ENCODE measurements around the gene PDS5B. TPM values are rescaled to one million over a fixed set of nuclear protein-coding genes. Genes with fewer than 3 reads are reported as not detected.
"Not testable (repeated sequence)": the region's sequence is repeated elsewhere in the genome, so short reads cannot be mapped to it uniquely, and the experiment has no call there.

Gene PDS5B
- total and polyA plus RNA-seq, 4 donors: 3.6 to 24.3 (median 12.9) TPM

DNA sequence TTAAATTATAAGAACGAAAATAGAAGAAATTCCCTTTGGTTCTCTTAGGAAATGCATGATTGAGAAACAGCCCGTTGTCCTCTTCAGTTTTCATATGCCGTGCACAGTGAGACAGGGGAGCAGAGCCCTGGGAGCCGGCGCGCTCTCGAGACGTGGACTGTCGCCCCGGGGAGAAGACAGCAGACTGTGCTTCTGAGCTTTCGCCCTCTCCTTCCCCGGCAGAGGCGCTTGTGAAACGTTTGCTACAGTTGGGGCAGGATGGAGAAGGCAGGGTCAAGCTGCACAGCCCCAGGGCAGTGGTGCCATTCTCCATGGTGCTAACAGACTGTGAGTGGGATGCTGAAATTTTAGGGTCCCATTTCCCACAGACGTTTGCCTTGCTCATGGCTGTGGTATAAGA, 237.8 kb downstream of the PDS5B start (continued):
- TF ChIP-seq EGR1 (IDR thresholded peaks at IDR 0.05; ENCODE audit: low read depth in 2 of 2) (no peak), FOXA1 (IDR thresholded peaks at IDR 0.05) (no peak), TAF1 (conservative IDR thresholded peaks at IDR 0.05) (no peak)
- TF ChIP-seq, protein P1, sequence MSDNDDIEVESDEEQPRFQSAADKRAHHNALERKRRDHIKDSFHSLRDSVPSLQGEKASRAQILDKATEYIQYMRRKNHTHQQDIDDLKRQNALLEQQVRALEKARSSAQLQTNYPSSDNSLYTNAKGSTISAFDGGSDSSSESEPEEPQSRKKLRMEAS (IDR thresholded peaks at IDR 0.05): no peak

DNA sequence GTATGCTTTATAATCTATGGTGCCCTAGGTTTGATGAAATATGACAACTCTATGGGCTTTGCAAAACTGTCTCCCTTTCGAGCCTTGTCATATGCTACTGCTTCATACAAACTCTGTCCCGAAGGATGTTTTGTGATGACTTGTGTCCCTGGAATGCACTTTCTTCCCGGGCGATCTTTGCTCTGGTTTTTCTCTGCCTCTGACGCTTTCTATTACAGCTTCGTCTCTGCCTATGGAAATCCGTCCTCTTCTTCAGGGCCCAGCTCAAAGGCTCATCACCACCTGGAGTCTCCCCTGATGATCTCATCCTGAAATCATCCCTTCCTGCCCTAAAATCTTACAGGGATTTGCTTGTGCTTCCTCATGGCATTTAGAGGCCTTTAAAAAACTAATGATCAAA, 238.4 kb downstream of the PDS5B start:
- H3K4me3 ChIP-seq (ENCODE audit: low read depth in 1 of 3, low read length in 3 of 3): no peak overlapping the region
- H3K9ac ChIP-seq (ENCODE audit: low read depth in 1 of 2, low read length in 2 of 2): no peak overlapping the region
- 76% methylated on average over 7 of the region's 7 CpGs for WGBS
- H3K36me3 ChIP-seq (ENCODE audit: control insufficient read depth in 4 of 4, insufficient read depth in 3 of 4, low read depth in 1 of 4, low read length in 3 of 4): no peaks in the 10 kb centered on the region
- H3K9me3 ChIP-seq (ENCODE audit: control insufficient read depth in 4 of 4, low read length in 3 of 4): no peaks in the 10 kb centered on the region
- TF ChIP-seq HNF4A (conservative IDR thresholded peaks at IDR 0.05): no peak
- peak in 1 of 2 donors; percentile 12 for TF ChIP-seq RXRA (IDR thresholded peaks at IDR 0.05)
- TF ChIP-seq, protein P1 (IDR thresholded peaks at IDR 0.05): no peak
- TF ChIP-seq, protein P2, sequence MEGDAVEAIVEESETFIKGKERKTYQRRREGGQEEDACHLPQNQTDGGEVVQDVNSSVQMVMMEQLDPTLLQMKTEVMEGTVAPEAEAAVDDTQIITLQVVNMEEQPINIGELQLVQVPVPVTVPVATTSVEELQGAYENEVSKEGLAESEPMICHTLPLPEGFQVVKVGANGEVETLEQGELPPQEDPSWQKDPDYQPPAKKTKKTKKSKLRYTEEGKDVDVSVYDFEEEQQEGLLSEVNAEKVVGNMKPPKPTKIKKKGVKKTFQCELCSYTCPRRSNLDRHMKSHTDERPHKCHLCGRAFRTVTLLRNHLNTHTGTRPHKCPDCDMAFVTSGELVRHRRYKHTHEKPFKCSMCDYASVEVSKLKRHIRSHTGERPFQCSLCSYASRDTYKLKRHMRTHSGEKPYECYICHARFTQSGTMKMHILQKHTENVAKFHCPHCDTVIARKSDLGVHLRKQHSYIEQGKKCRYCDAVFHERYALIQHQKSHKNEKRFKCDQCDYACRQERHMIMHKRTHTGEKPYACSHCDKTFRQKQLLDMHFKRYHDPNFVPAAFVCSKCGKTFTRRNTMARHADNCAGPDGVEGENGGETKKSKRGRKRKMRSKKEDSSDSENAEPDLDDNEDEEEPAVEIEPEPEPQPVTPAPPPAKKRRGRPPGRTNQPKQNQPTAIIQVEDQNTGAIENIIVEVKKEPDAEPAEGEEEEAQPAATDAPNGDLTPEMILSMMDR (IDR thresholded peaks at IDR 0.05; ENCODE audit: low read depth, low read length, missing input control): no peak
- no peak for TF ChIP-seq EGR1 (IDR thresholded peaks at IDR 0.05; ENCODE audit: low read depth in 2 of 2)
- TF ChIP-seq HNF4G (IDR thresholded peaks at IDR 0.05): no peak
- no peak for TF ChIP-seq GABPA (IDR thresholded peaks at IDR 0.05 in 1 of 2, conservative IDR thresholded peaks at IDR 0.05 in 1 of 2)
- no peak for TF ChIP-seq FOXA2 (IDR thresholded peaks at IDR 0.05)
- no peak for TF ChIP-seq YY1 (IDR thresholded peaks at IDR 0.05)
- no peak for TF ChIP-seq FOXA1 (IDR thresholded peaks at IDR 0.05)
- TF ChIP-seq RAD21 (IDR thresholded peaks at IDR 0.05): no peak
- peak in 1 of 2 donors; percentile 64 for TF ChIP-seq JUND (IDR thresholded peaks at IDR 0.05)
- no peak for TF ChIP-seq TAF1 (conservative IDR thresholded peaks at IDR 0.05)
- DNase-seq (ENCODE audit: low spot score): no peak
- H3K4me1 ChIP-seq (ENCODE audit: control insufficient read depth in 4 of 4, insufficient read depth in 4 of 4, low read length in 3 of 4): no peaks in the 10 kb centered on the region
- no peak overlapping the region for H3K27ac ChIP-seq (ENCODE audit: low read depth in 1 of 2, low read length in 2 of 2)
- H3K27me3 ChIP-seq (ENCODE audit: control insufficient read depth in 4 of 4, insufficient read depth in 4 of 4, low read length in 3 of 4): no peaks in the 10 kb centered on the region

DNA sequence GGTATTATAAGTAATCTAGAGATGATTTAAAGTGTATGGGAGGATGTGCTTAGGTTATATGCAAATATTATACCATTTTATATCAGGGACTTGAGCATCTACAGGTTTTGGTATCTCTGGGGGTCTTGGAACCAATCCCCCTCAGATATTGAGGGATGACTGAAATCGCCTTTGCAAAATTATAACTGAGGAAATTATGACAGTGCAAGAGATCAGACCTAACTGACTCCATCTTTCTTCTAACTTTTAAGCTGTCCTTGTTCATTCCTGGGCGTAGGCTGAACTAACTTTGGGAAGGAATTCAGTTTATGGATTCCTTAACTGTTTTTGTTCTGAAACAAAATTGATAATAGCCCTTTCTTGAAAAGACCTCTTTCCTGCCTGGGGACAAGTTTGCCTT, 239.2 kb downstream of the PDS5B start:
- Histone ChIP-seq H3K4me3 (ENCODE audit: low read depth in 1 of 3, low read length in 3 of 3) (no peak overlapping the region), H3K36me3 (ENCODE audit: control insufficient read depth in 4 of 4, insufficient read depth in 3 of 4, low read depth in 1 of 4, low read length in 3 of 4) (no peaks in the 10 kb centered on the region), H3K27ac (ENCODE audit: low read depth in 1 of 2, low read length in 2 of 2) (no peak overlapping the region), H3K27me3 (ENCODE audit: control insufficient read depth in 4 of 4, insufficient read depth in 4 of 4, low read length in 3 of 4) (no peaks in the 10 kb centered on the region), H3K9me3 (ENCODE audit: control insufficient read depth in 4 of 4, low read length in 3 of 4) (no peaks in the 10 kb centered on the region), H3K9ac (ENCODE audit: low read depth in 1 of 2, low read length in 2 of 2) (no peak overlapping the region), H3K4me1 (ENCODE audit: control insufficient read depth in 4 of 4, insufficient read depth in 4 of 4, low read length in 3 of 4) (no peaks in the 10 kb centered on the region)
- no peak for DNase-seq (ENCODE audit: low spot score)
- 94% methylated on average over 2 of the region's 2 CpGs for WGBS
- TF ChIP-seq SP1 (IDR thresholded peaks at IDR 0.05) (no peak), YY1 (IDR thresholded peaks at IDR 0.05) (no peak), TAF1 (conservative IDR thresholded peaks at IDR 0.05) (no peak), GABPA (IDR thresholded peaks at IDR 0.05 in 1 of 2, conservative IDR thresholded peaks at IDR 0.05 in 1 of 2) (no peak)
- TF ChIP-seq, protein P3, sequence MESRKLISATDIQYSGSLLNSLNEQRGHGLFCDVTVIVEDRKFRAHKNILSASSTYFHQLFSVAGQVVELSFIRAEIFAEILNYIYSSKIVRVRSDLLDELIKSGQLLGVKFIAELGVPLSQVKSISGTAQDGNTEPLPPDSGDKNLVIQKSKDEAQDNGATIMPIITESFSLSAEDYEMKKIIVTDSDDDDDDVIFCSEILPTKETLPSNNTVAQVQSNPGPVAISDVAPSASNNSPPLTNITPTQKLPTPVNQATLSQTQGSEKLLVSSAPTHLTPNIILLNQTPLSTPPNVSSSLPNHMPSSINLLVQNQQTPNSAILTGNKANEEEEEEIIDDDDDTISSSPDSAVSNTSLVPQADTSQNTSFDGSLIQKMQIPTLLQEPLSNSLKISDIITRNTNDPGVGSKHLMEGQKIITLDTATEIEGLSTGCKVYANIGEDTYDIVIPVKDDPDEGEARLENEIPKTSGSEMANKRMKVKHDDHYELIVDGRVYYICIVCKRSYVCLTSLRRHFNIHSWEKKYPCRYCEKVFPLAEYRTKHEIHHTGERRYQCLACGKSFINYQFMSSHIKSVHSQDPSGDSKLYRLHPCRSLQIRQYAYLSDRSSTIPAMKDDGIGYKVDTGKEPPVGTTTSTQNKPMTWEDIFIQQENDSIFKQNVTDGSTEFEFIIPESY (IDR thresholded peaks at IDR 0.05): no peak

DNA sequence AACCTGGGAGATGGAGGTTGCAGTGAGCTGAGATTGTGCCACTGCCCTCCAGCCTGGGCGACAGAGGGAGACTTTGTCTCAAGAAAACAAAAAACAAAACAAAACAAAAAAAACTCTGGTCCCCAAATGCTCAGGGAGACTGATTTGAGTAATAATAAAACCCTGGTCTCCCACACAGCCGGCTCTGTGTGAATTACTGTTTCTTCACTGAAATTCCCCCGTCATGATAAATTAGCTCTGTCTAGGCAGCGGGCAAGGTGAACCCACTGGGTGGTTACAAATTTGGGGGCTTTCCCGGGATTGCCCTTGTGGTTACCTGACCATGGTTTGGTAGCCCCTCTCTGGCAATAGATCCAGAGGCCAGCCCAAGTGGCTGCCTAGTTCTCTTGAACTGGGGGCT, 240.1 kb downstream of the PDS5B start:
- not testable (repeated sequence) for H3K27ac ChIP-seq (ENCODE audit: low read depth in 1 of 2, low read length in 2 of 2); H3K4me1 ChIP-seq (ENCODE audit: control insufficient read depth in 4 of 4, insufficient read depth in 4 of 4, low read length in 3 of 4); H3K4me3 ChIP-seq (ENCODE audit: low read depth in 1 of 3, low read length in 3 of 3); H3K27me3 ChIP-seq (ENCODE audit: control insufficient read depth in 4 of 4, insufficient read depth in 4 of 4, low read length in 3 of 4); H3K9me3 ChIP-seq (ENCODE audit: control insufficient read depth in 4 of 4, low read length in 3 of 4); DNase-seq (ENCODE audit: low spot score); H3K36me3 ChIP-seq (ENCODE audit: control insufficient read depth in 4 of 4, insufficient read depth in 3 of 4, low read depth in 1 of 4, low read length in 3 of 4); H3K9ac ChIP-seq (ENCODE audit: low read depth in 1 of 2, low read length in 2 of 2)
- 91% methylated on average over 5 of the region's 5 CpGs for WGBS

Measured in liver (tissue), 9 donors.